Measurements from ENCODE around the gene TUSC2. TPM values are rescaled to one million over a fixed set of nuclear protein-coding genes. Genes with fewer than 3 reads are reported as not detected.

TUSC2 gene
- total and polyA plus RNA-seq, 2 of the 8 experiments (the other 6 are each of a cell fraction or from before 2014, with no cell fraction given) = 33.3 to 65.4 TPM

DNA sequence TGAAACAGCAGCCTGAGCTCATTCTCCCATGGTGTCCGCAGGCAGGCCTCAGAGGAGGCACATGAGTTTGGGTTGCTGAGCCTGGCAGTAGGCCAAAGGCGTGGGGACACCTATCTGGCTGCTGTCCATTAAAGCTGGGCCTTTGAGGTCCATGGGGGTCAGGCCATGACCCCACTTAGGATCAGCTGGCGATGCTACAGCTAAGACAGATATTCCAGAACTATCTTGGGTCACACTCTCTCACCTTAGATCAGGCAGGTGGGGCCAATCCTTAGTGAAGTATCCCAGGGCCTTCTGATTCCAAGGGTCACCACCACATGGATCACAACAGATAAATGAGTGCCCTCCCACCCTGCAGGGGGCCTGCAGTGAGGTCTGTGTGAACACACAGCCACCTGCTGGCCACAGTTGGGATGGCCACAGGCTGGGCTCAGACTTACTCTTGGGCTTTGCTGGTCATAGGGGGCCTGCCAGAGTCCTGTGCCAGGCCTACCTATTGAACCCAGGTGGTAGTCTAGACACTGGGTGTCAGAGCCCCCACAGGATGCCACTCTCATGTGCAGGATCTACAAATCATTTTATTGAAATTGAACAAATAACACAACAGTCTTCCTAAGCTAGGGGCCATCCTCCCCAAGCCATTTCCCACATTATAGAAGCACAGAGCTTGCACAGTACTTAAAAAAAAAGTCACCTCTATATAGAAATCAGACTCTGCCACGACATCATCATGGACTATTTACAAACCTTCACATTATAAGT is 3.5 kb downstream of the TUSC2 start:
- CTCF ChIA-PET (ENCODE audit: partially characterized antibody) = interaction anchor here (0.7 to 7.5 kb wide), 26 partner anchors 9 to 184 kb away, joined by 3 to 75 read pairs (median 4); partner anchors contain the start of genes HYAL1, IFRD2 and LSMEM2
- peaks cover 28% of the 10 kb centered on the region for H3K23me2 ChIP-seq (ENCODE audit: low read depth, low read length)
- no peak overlapping the region; the same call in 1 of the 2 replicates for H2BK20ac ChIP-seq (ENCODE audit: low read length)
- H3K79me2 ChIP-seq (ENCODE audit: control insufficient read depth in 1 of 2, insufficient read depth in 2 of 2, low read length in 2 of 2) = peaks cover 0 to 24% of the 10 kb centered on the region in 2 experiments; a peak in 2 of 4 replicates
- H3K9me3 ChIP-seq (ENCODE audit: insufficient read depth in 2 of 2, low read depth in 1 of 2, low read length in 1 of 2) = no peaks in the 10 kb centered on the region
- H4K8ac ChIP-seq (ENCODE audit: extremely low read depth, insufficient read depth, low read length) = no peak overlapping the region
- no peak overlapping the region for H3K9ac ChIP-seq (replicated peaks in 1 of 4; ENCODE audit: extremely low read depth in 1 of 4, low read depth in 3 of 4, low read length in 3 of 4)
- peaks cover 16% of the 10 kb centered on the region for H3K79me1 ChIP-seq (ENCODE audit: low read depth, low read length)
- H4K91ac ChIP-seq (replicated peaks; ENCODE audit: insufficient read length, low read length) = no peak overlapping the region
- H2BK5ac ChIP-seq (ENCODE audit: low read depth, low read length) = no peak overlapping the region
- no peak overlapping the region for H3K23ac ChIP-seq (ENCODE audit: insufficient read length)
- no peak overlapping the region for H2AK5ac ChIP-seq (ENCODE audit: low read depth, low read length)
- H3K27ac ChIP-seq (ENCODE audit: low read depth, low read length) = no peak overlapping the region
- H3K27me3 ChIP-seq (replicated peaks in 1 of 4; ENCODE audit: control insufficient read depth in 3 of 4, extremely low read depth in 1 of 4, insufficient read depth in 3 of 4, low read length in 3 of 4) = no peaks in the 10 kb centered on the region
- H2BK120ac ChIP-seq (replicated peaks; ENCODE audit: low read depth, low read length) = no peak overlapping the region
- H2BK12ac ChIP-seq (ENCODE audit: low read depth, low read length) = peak overlapping the region; percentile 44; the same call in 1 of the 2 replicates
- H3K56ac ChIP-seq (replicated peaks; ENCODE audit: insufficient read length, low read depth, low read length) = no peak overlapping the region
- H4K20me1 ChIP-seq (replicated peaks in 1 of 2; ENCODE audit: control insufficient read depth in 1 of 2, insufficient read depth in 2 of 2, low read length in 2 of 2) = peaks cover 4 to 12% of the 10 kb centered on the region in 2 experiments
- no peak overlapping the region for H3K14ac ChIP-seq (ENCODE audit: insufficient read length)
- 57% methylated on average over 4 of the region's 4 CpGs; no CpG with 5 or more reads in 1 of the 2 experiments for WGBS, 2 experiments (ENCODE audit: extremely low coverage in 1 of 2, insufficient coverage in 1 of 2, insufficient read length in 1 of 2, insufficient replicate concordance in 2 of 2, low coverage in 1 of 2, low lambda C conversion rate in 2 of 2, missing lambda C conversion rate in 1 of 2)
- FAIRE-seq (peak; percentile 81), DNase-seq (ENCODE audit: low read depth in 1 of 2, low spot score in 2 of 2) (peak in 1 of 2 experiments; percentile 96)
- H3K4me1 ChIP-seq (replicated peaks in 1 of 4; ENCODE audit: control insufficient read depth in 3 of 4, insufficient read depth in 4 of 4, low read length in 3 of 4) = peaks cover 0 to 37% (median 22%) of the 10 kb centered on the region in 4 experiments; a peak in 6 of 7 replicates
- no peak overlapping the region for H2AFZ ChIP-seq (ENCODE audit: low read length)
- H4K5ac ChIP-seq (ENCODE audit: insufficient read length, low read depth, low read length) = no peak overlapping the region
- POLR2A ChIA-PET (ENCODE audit: partially characterized antibody) = interaction anchor here (1.1 to 12.6 kb wide), 8 partner anchors 9 to 49 kb away, joined by 3 to 149 read pairs (median 7); partner anchors contain the start of genes HYAL1, HYAL3, IFRD2 and NAA80
- peak overlapping the region; percentile 48; the same call in 1 of the 2 replicates for H2BK15ac ChIP-seq (ENCODE audit: low read length)
- no peak overlapping the region for H3K4me3 ChIP-seq (ENCODE audit: extremely low read depth in 1 of 4, insufficient read depth in 2 of 4, low read depth in 3 of 4, low read length in 4 of 4)
- H3K4ac ChIP-seq (replicated peaks; ENCODE audit: insufficient read length, low read depth, low read length) = no peak overlapping the region
- H3K36me3 ChIP-seq (ENCODE audit: control insufficient read depth in 2 of 4, insufficient read depth in 4 of 4, low read length in 3 of 4) = peaks cover 4 to 13% (median 12%) of the 10 kb centered on the region in 4 experiments; a peak in 5 of 8 replicates
- H3K4me2 ChIP-seq (ENCODE audit: insufficient read depth in 1 of 2, low read depth in 2 of 2, low read length in 2 of 2) = peak overlapping the region in 1 of 2 experiments; percentile 21; a peak in 1 of 4 replicates
- no peak overlapping the region for H3K18ac ChIP-seq (ENCODE audit: extremely low read depth, low read length)
